ENCODE measurements around the gene RUNX3. TPM values are rescaled to one million over a fixed set of nuclear protein-coding genes. Genes with fewer than 3 reads are reported as not detected.
A peak's percentile ranks its signal among the peaks of the same experiment; 100 is the strongest.

The RUNX3 gene
- total and polyA plus RNA-seq, 4 donors, result 1.7 to 9.0 (median 4.5) TPM

DNA sequence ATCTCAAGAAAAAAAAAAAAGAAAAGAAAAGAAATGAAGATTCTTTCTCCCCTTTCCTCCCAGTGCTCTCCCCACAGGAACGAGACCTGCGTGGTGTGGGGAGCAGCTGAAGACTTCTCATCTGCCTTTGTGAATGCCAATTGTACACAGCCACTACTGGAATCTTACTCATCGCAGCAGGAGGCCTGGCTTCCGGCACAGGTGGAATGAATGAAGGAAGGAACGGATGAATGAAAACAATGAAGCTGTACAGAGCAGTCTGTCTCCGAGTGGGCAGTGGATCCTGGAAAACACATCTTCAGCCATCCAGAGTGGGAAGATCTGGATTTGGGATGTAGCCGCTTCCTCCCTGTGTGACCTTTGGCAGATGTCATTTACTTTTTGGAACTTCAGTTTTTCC, 64.9 kb downstream of the RUNX3 start:
- H3K4me3 ChIP-seq, result no peak overlapping the region
- DNase-seq (no peak), ATAC-seq (ENCODE audit: insufficient read depth, low FRiP score) (no peak)
- peaks cover 0 to 20% (median 11%) of the 10 kb centered on the region in 5 donors for H3K4me1 ChIP-seq (ENCODE audit: control insufficient read depth in 5 of 5, insufficient read depth in 5 of 5, low read length in 5 of 5)
- no peaks in the 10 kb centered on the region for H3K36me3 ChIP-seq (ENCODE audit: control insufficient read depth in 4 of 4, insufficient read depth in 4 of 4, low read length in 4 of 4)
- peaks cover 0 to 2% (median 0%) of the 10 kb centered on the region in 3 donors for H3K27me3 ChIP-seq (ENCODE audit: control insufficient read depth in 3 of 3, insufficient read depth in 3 of 3, low read length in 2 of 3)
- no peaks in the 10 kb centered on the region for H3K9me3 ChIP-seq (ENCODE audit: control insufficient read depth in 4 of 4, insufficient read depth in 3 of 4, low read length in 3 of 4)
- TF ChIP-seq, protein P1, sequence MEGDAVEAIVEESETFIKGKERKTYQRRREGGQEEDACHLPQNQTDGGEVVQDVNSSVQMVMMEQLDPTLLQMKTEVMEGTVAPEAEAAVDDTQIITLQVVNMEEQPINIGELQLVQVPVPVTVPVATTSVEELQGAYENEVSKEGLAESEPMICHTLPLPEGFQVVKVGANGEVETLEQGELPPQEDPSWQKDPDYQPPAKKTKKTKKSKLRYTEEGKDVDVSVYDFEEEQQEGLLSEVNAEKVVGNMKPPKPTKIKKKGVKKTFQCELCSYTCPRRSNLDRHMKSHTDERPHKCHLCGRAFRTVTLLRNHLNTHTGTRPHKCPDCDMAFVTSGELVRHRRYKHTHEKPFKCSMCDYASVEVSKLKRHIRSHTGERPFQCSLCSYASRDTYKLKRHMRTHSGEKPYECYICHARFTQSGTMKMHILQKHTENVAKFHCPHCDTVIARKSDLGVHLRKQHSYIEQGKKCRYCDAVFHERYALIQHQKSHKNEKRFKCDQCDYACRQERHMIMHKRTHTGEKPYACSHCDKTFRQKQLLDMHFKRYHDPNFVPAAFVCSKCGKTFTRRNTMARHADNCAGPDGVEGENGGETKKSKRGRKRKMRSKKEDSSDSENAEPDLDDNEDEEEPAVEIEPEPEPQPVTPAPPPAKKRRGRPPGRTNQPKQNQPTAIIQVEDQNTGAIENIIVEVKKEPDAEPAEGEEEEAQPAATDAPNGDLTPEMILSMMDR (IDR thresholded peaks at IDR 0.05; ENCODE audit: control extremely low read depth, extremely low read depth), result no peak
- no peak overlapping the region for H3K27ac ChIP-seq (ENCODE audit: low read depth in 1 of 2, low read length in 1 of 2)
- 89 to 90% methylated on average over 7 of the region's 7 CpGs for WGBS, 2 donors
- no peak overlapping the region for H3K9ac ChIP-seq (ENCODE audit: insufficient read depth in 1 of 2, low read length in 2 of 2)

DNA sequence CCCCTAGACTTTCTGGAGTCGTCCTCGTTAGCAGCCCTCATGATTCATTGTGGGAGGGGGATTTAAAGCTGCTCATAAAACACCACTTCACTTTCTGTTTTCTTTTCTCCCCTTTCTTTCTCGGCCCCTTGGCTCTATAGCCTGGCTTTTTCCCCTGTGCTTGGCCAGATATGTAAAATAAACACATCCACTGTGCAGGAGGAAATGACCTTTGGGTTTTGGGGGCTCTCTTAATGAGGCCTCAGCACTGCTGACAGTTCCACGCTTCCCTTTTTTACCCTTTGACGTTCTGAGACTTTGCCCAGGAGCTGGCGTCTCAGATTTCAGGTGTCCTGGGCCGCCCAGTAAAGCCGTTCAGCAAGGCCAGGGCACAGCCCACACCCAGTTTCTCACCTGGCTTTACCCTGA, 65.7 kb downstream of the RUNX3 start:
- Histone ChIP-seq H3K4me1 (ENCODE audit: control insufficient read depth in 5 of 5, insufficient read depth in 5 of 5, low read length in 5 of 5) (peaks cover 0 to 20% (median 11%) of the 10 kb centered on the region in 5 donors), H3K27ac (ENCODE audit: low read depth in 1 of 2, low read length in 1 of 2) (no peak overlapping the region), H3K27me3 (ENCODE audit: control insufficient read depth in 3 of 3, insufficient read depth in 3 of 3, low read length in 2 of 3) (peaks cover 0 to 2% (median 0%) of the 10 kb centered on the region in 3 donors), H3K36me3 (ENCODE audit: control insufficient read depth in 4 of 4, insufficient read depth in 4 of 4, low read length in 4 of 4) (no peaks in the 10 kb centered on the region), H3K9me3 (ENCODE audit: control insufficient read depth in 4 of 4, insufficient read depth in 3 of 4, low read length in 3 of 4) (no peaks in the 10 kb centered on the region), H3K9ac (ENCODE audit: insufficient read depth in 1 of 2, low read length in 2 of 2) (no peak overlapping the region), H3K4me3 (no peak overlapping the region)
- peak in 1 of 3 donors; percentile 32 for DNase-seq
- ATAC-seq (ENCODE audit: insufficient read depth, low FRiP score), result no peak
- WGBS, 2 donors, result 10 to 26% methylated on average over 8 of the region's 8 CpGs
- TF ChIP-seq, protein P1 (IDR thresholded peaks at IDR 0.05; ENCODE audit: control extremely low read depth, extremely low read depth), result no peak

DNA sequence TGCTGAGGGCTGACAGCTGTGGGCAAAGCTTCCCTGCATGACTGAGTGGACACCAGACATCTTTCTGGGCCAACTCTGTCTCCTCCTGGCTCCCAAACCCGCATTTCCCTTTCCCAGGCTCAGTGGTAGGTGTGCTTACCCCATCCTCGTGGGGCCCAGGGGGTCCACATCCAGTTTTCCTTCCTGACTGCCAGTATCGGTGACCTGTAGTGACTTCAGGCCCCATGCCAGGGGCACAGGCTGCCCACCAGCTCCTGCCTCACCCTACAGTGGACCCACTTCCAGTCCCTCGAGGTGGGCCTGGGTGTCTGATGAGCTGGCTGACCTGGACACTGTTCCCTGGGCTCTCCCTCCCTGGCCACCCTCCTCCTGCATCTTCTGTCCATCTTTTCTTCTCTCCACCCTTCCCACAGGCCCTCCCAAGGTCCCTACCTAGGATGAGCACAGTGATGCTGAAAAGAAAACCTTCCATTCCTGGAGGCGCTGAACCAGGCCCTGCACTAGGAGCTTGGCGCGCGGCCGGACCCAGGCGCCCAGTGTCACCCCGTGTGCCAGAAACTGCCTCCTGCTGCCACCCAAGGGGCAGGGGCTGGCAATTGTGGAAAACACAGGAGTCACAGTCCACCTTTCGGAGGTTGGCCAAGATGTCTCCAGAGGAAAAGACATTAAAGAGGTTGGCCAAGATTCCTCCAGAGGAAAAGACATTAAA, 67.1 kb downstream of the RUNX3 start:
- no peaks in the 10 kb centered on the region for H3K9me3 ChIP-seq (ENCODE audit: control insufficient read depth in 4 of 4, insufficient read depth in 3 of 4, low read length in 3 of 4)
- ATAC-seq (ENCODE audit: insufficient read depth, low FRiP score) (no peak), DNase-seq (no peak)
- WGBS, 2 donors, result 86 to 88% methylated on average over 12 of the region's 12 CpGs
- peaks cover 0 to 2% (median 0%) of the 10 kb centered on the region in 3 donors for H3K27me3 ChIP-seq (ENCODE audit: control insufficient read depth in 3 of 3, insufficient read depth in 3 of 3, low read length in 2 of 3)
- TF ChIP-seq, protein P1 (IDR thresholded peaks at IDR 0.05; ENCODE audit: control extremely low read depth, extremely low read depth), result no peak
- peaks cover 0 to 20% (median 11%) of the 10 kb centered on the region in 5 donors for H3K4me1 ChIP-seq (ENCODE audit: control insufficient read depth in 5 of 5, insufficient read depth in 5 of 5, low read length in 5 of 5)
- no peak overlapping the region for H3K27ac ChIP-seq (ENCODE audit: low read depth in 1 of 2, low read length in 1 of 2)
- H3K36me3 ChIP-seq (ENCODE audit: control insufficient read depth in 4 of 4, insufficient read depth in 4 of 4, low read length in 4 of 4), result no peaks in the 10 kb centered on the region
- H3K9ac ChIP-seq (ENCODE audit: insufficient read depth in 1 of 2, low read length in 2 of 2), result no peak overlapping the region
- H3K4me3 ChIP-seq, result no peak overlapping the region
